HepG2 (cell line): Measurements from ENCODE around the gene LGI4. TPM values are rescaled to one million over a fixed set of nuclear protein-coding genes. Genes with fewer than 3 reads are reported as not detected.
A peak's percentile ranks its signal among the peaks of the same experiment; 100 is the strongest.

Source experiments
- CBFB ChIP-seq: sonication (generic); formaldehyde crosslinking; IDR thresholded peaks from 2 replicates; pipeline ENCODE4 v1.4.0; 2020; ENCODE audit warnings: missing genetic modification reagents
- MIER2 ChIP-seq: IDR thresholded peaks from 2 replicates; pipeline ENCODE4 v1.6.1; 2016; ENCODE audit warnings: missing biosample characterization, missing genetic modification reagents
- MIER3 ChIP-seq: IDR thresholded peaks from 2 replicates; pipeline ENCODE4 v1.6.1; 2016; ENCODE audit warnings: missing compliant biosample characterization, borderline replicate concordance
- NCOA1 ChIP-seq: sonication (generic); formaldehyde crosslinking; IDR thresholded peaks from 2 replicates; pipeline ENCODE4 v1.9.0; 2021; ENCODE audit warnings: missing genetic modification reagents
- ZNF264 ChIP-seq: sonication (generic); formaldehyde crosslinking; IDR thresholded peaks from 2 replicates; pipeline ENCODE4 v1.4.0; 2020; ENCODE audit warnings: missing genetic modification reagents
- ZNF333 ChIP-seq: sonication (generic); formaldehyde crosslinking; IDR thresholded peaks from 2 replicates; pipeline ENCODE4 v1.4.0; 2020; ENCODE audit warnings: mild to moderate bottlenecking, missing genetic modification reagents, borderline replicate concordance
- ZNF430 ChIP-seq: sonication (generic); formaldehyde crosslinking; IDR thresholded peaks from 2 replicates; pipeline ENCODE4 v1.9.0; 2021; ENCODE audit warnings: mild to moderate bottlenecking, missing genetic modification reagents
- ZNF451 ChIP-seq: sonication (generic); formaldehyde crosslinking; IDR thresholded peaks from 2 replicates; pipeline ENCODE4 v1.5.0; 2020; ENCODE audit warnings: mild to moderate bottlenecking, missing genetic modification reagents
- ZNF546 ChIP-seq: sonication (generic); formaldehyde crosslinking; conservative IDR thresholded peaks from 2 replicates; pipeline ENCODE4 v1.8.1; 2023; ENCODE audit warnings: mild to moderate bottlenecking, missing genetic modification reagents
- ZNF709 ChIP-seq: sonication (generic); formaldehyde crosslinking; IDR thresholded peaks from 2 replicates; pipeline ENCODE4 v1.5.0; 2020; ENCODE audit warnings: mild to moderate bottlenecking, missing genetic modification reagents
- polyA plus RNA-seq, 8 experiments: library from polyadenylated mRNA; depleted of rRNA in 3 of 8; stranded (reverse) in 7 of 8; unstranded in 1 of 8; fragments of >200 nt; fragmentation: Illumina TruSeq in 4 of 8; extraction: Trizol in 4 of 8; gene quantifications; 2 replicates each; pipeline versions ENCODE4 v1.2.1 to v1.2.3, GENCODE V29; 2011 to 2016; ENCODE audit warnings: low read depth in 4 of 8, missing spikeins in 1 of 8, mixed read lengths in 1 of 8; ENCODE audit not compliant: insufficient read depth in 1 of 8
- total RNA-seq, 5 experiments: library from RNA; depleted of rRNA; stranded (reverse); fragments of >200 nt; fragmentation: Illumina TruSeq; extraction: Trizol; gene quantifications; 2 replicates each; pipeline ENCODE4 v1.2.3, GENCODE V29; 2016; ENCODE audit warnings: low read depth in 1 of 5
- TF ChIP-seq, protein P1 (sequence below): sonication (generic); formaldehyde crosslinking; IDR thresholded peaks from 2 replicates; pipeline ENCODE4 v1.5.0; 2020; ENCODE audit warnings: mild to moderate bottlenecking, missing genetic modification reagents
- TF ChIP-seq, protein P2 (sequence below): sonication (generic); formaldehyde crosslinking; IDR thresholded peaks from 2 replicates; pipeline ENCODE4 v1.9.0; 2022; ENCODE audit warnings: missing genetic modification reagents, mild to moderate bottlenecking, borderline replicate concordance
- TF ChIP-seq, protein P3 (sequence below): sonication (generic); formaldehyde crosslinking; IDR thresholded peaks from 2 replicates; pipeline ENCODE4 v1.5.0; 2020; ENCODE audit warnings: mild to moderate bottlenecking, missing genetic modification reagents, borderline replicate concordance
- TF ChIP-seq, protein P4 (sequence below): sonication (generic); formaldehyde crosslinking; conservative IDR thresholded peaks from 2 replicates; pipeline ENCODE4 v1.4.0; 2020; ENCODE audit warnings: mild to moderate bottlenecking, missing genetic modification reagents, moderate library complexity

Gene LGI4
- total and polyA plus RNA-seq, 2 of the 13 experiments (the other 11 are each of a cell fraction or from before 2014, with no cell fraction given): 2.8 TPM; not detected in 1

DNA sequence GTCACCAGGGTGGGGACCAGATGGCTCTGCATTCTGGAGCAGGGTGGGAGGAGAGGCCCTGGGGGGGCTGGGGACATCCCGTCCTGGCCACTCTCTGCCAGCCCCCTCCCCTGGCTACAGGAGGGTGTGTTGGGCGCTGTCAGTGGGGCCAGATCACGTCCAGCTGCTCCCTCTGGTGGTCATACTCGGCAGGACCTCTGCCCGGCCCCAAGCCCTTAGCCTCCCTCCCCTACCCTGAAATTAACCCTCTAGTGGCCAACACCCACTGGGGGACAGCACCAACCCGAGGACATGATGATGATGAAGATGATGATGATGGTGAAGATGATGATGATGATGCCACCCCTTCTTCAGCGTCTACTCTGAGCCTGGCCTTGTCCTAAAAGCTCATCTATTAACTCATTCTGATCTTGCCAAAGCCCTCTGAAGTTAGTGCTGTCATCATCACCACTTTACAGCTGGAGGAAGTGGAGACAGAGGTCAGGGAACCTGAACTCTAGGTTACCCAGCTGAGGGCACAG lies 590 bp upstream of the LGI4 start (continued):
- TF ChIP-seq, protein P1, sequence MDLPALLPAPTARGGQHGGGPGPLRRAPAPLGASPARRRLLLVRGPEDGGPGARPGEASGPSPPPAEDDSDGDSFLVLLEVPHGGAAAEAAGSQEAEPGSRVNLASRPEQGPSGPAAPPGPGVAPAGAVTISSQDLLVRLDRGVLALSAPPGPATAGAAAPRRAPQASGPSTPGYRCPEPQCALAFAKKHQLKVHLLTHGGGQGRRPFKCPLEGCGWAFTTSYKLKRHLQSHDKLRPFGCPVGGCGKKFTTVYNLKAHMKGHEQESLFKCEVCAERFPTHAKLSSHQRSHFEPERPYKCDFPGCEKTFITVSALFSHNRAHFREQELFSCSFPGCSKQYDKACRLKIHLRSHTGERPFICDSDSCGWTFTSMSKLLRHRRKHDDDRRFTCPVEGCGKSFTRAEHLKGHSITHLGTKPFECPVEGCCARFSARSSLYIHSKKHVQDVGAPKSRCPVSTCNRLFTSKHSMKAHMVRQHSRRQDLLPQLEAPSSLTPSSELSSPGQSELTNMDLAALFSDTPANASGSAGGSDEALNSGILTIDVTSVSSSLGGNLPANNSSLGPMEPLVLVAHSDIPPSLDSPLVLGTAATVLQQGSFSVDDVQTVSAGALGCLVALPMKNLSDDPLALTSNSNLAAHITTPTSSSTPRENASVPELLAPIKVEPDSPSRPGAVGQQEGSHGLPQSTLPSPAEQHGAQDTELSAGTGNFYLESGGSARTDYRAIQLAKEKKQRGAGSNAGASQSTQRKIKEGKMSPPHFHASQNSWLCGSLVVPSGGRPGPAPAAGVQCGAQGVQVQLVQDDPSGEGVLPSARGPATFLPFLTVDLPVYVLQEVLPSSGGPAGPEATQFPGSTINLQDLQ (CRISPR knock-in tag): no peak
- TF ChIP-seq ZNF264 (CRISPR knock-in tag): no peak
- TF ChIP-seq, protein P2, sequence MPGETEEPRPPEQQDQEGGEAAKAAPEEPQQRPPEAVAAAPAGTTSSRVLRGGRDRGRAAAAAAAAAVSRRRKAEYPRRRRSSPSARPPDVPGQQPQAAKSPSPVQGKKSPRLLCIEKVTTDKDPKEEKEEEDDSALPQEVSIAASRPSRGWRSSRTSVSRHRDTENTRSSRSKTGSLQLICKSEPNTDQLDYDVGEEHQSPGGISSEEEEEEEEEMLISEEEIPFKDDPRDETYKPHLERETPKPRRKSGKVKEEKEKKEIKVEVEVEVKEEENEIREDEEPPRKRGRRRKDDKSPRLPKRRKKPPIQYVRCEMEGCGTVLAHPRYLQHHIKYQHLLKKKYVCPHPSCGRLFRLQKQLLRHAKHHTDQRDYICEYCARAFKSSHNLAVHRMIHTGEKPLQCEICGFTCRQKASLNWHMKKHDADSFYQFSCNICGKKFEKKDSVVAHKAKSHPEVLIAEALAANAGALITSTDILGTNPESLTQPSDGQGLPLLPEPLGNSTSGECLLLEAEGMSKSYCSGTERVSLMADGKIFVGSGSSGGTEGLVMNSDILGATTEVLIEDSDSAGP: peak; percentile 73
- TF ChIP-seq, protein P3, sequence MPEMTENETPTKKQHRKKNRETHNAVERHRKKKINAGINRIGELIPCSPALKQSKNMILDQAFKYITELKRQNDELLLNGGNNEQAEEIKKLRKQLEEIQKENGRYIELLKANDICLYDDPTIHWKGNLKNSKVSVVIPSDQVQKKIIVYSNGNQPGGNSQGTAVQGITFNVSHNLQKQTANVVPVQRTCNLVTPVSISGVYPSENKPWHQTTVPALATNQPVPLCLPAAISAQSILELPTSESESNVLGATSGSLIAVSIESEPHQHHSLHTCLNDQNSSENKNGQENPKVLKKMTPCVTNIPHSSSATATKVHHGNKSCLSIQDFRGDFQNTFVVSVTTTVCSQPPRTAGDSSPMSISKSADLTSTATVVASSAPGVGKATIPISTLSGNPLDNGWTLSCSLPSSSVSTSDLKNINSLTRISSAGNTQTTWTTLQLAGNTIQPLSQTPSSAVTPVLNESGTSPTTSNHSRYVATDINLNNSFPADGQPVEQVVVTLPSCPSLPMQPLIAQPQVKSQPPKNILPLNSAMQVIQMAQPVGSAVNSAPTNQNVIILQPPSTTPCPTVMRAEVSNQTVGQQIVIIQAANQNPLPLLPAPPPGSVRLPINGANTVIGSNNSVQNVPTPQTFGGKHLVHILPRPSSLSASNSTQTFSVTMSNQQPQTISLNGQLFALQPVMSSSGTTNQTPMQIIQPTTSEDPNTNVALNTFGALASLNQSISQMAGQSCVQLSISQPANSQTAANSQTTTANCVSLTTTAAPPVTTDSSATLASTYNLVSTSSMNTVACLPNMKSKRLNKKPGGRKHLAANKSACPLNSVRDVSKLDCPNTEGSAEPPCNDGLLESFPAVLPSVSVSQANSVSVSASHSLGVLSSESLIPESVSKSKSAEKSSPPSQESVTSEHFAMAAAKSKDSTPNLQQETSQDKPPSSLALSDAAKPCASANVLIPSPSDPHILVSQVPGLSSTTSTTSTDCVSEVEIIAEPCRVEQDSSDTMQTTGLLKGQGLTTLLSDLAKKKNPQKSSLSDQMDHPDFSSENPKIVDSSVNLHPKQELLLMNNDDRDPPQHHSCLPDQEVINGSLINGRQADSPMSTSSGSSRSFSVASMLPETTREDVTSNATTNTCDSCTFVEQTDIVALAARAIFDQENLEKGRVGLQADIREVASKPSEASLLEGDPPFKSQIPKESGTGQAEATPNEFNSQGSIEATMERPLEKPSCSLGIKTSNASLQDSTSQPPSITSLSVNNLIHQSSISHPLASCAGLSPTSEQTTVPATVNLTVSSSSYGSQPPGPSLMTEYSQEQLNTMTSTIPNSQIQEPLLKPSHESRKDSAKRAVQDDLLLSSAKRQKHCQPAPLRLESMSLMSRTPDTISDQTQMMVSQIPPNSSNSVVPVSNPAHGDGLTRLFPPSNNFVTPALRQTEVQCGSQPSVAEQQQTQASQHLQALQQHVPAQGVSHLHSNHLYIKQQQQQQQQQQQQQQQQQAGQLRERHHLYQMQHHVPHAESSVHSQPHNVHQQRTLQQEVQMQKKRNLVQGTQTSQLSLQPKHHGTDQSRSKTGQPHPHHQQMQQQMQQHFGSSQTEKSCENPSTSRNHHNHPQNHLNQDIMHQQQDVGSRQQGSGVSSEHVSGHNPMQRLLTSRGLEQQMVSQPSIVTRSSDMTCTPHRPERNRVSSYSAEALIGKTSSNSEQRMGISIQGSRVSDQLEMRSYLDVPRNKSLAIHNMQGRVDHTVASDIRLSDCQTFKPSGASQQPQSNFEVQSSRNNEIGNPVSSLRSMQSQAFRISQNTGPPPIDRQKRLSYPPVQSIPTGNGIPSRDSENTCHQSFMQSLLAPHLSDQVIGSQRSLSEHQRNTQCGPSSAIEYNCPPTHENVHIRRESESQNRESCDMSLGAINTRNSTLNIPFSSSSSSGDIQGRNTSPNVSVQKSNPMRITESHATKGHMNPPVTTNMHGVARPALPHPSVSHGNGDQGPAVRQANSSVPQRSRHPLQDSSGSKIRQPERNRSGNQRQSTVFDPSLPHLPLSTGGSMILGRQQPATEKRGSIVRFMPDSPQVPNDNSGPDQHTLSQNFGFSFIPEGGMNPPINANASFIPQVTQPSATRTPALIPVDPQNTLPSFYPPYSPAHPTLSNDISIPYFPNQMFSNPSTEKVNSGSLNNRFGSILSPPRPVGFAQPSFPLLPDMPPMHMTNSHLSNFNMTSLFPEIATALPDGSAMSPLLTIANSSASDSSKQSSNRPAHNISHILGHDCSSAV (CRISPR knock-in tag): no peak
- TF ChIP-seq, protein P4, sequence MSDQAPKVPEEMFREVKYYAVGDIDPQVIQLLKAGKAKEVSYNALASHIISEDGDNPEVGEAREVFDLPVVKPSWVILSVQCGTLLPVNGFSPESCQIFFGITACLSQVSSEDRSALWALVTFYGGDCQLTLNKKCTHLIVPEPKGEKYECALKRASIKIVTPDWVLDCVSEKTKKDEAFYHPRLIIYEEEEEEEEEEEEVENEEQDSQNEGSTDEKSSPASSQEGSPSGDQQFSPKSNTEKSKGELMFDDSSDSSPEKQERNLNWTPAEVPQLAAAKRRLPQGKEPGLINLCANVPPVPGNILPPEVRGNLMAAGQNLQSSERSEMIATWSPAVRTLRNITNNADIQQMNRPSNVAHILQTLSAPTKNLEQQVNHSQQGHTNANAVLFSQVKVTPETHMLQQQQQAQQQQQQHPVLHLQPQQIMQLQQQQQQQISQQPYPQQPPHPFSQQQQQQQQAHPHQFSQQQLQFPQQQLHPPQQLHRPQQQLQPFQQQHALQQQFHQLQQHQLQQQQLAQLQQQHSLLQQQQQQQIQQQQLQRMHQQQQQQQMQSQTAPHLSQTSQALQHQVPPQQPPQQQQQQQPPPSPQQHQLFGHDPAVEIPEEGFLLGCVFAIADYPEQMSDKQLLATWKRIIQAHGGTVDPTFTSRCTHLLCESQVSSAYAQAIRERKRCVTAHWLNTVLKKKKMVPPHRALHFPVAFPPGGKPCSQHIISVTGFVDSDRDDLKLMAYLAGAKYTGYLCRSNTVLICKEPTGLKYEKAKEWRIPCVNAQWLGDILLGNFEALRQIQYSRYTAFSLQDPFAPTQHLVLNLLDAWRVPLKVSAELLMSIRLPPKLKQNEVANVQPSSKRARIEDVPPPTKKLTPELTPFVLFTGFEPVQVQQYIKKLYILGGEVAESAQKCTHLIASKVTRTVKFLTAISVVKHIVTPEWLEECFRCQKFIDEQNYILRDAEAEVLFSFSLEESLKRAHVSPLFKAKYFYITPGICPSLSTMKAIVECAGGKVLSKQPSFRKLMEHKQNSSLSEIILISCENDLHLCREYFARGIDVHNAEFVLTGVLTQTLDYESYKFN (CRISPR knock-in tag): peak; percentile 65
- no peak for TF ChIP-seq ZNF333 (CRISPR knock-in tag)
- TF ChIP-seq ZNF451 (CRISPR knock-in tag): 0 out of 2 replicates have a peak, but pooled peaks have one; percentile 40
- no peak for TF ChIP-seq CBFB
- TF ChIP-seq ZNF709 (CRISPR knock-in tag): no peak
- no peak for TF ChIP-seq ZNF430 (CRISPR knock-in tag)
- no peak for TF ChIP-seq NCOA1 (CRISPR knock-in tag)
- peak; percentile 61; the same call in 1 of the 2 replicates for TF ChIP-seq MIER3 (CRISPR knock-in tag)
- TF ChIP-seq MIER2 (CRISPR knock-in tag): no peak
- TF ChIP-seq ZNF546 (CRISPR knock-in tag): no peak
